B cell (primary cell): ENCODE results near the gene TIMP2. TPM values are rescaled to one million over a fixed set of nuclear protein-coding genes. Genes with fewer than 3 reads are reported as not detected.
A peak's percentile ranks its signal among the peaks of the same experiment; 100 is the strongest.

Experiments used
- ATAC-seq: fragments of 200-7000 bp; cut with Tn5 transposase; one replicate; pipeline ENCODE4 v1.10.0; 2021; ENCODE audit warnings: low read depth, mild to moderate bottlenecking, moderate number of reproducible peaks, moderate library complexity
- CTCF ChIA-PET: fragments of 350-600 bp; sonication (Branson Sonifier 250); formaldehyde crosslinking; loops from one replicate; lab custom pipeline; 2021; ENCODE audit warnings: antibody characterized with exemption, inconsistent platforms; lab: Charles Lee
- POLR2A ChIA-PET: fragments of 350-600 bp; sonication (Branson Sonifier 250); formaldehyde crosslinking; loops from one replicate; lab custom pipeline; 2021; ENCODE audit warnings: antibody characterized with exemption; lab: Charles Lee
- DNase-seq: peaks from one replicate; pipeline ENCODE4 v3.0.0; 2013
- H2AFZ ChIP-seq: 2 replicates; pipeline ENCODE4 v1.6.1; 2012; ENCODE audit warnings: mild to moderate bottlenecking, low read depth, low read length; ENCODE audit not compliant: insufficient read depth, poor library complexity, severe bottlenecking
- H3K27ac ChIP-seq, 2 donors: 1 replicate in 1 of 2; 2 replicates in 1 of 2; pipeline ENCODE4 v1.5.1; 2012 to 2013; ENCODE audit warnings: low read length in 2 of 2, mild to moderate bottlenecking in 2 of 2, moderate library complexity in 1 of 2
- H3K27me3 ChIP-seq, 4 experiments: fragments of 200-600 bp in 1 of 4; sonication (generic) in 1 of 4; replicated peaks in 1 of 4; 1 replicate in 2 of 4; 2 replicates in 2 of 4; pipeline versions ENCODE4 v1.6.1 to v1.7.0; 2013 to 2016; ENCODE audit warnings: low read length in 3 of 4, mild to moderate bottlenecking in 2 of 4, mixed read lengths in 1 of 4, moderate library complexity in 1 of 4; ENCODE audit not compliant: insufficient read depth in 4 of 4, control insufficient read depth in 3 of 4; ENCODE audit errors: control extremely low read depth in 1 of 4
- H3K36me3 ChIP-seq, 2 experiments: replicated peaks in 1 of 2; 1 replicate in 1 of 2; 2 replicates in 1 of 2; pipeline versions ENCODE4 v1.6.1 to v1.7.1; 2013; ENCODE audit warnings: low read length in 1 of 2; ENCODE audit not compliant: insufficient read depth in 2 of 2, control insufficient read depth in 1 of 2; ENCODE audit errors: control extremely low read depth in 1 of 2, extremely low read depth in 1 of 2
- H3K4me1 ChIP-seq, 2 donors: fragments of 200-600 bp in 1 of 2; sonication (generic) in 1 of 2; 1 replicate in 1 of 2; 2 replicates in 1 of 2; pipeline versions ENCODE4 v1.5.1 to v1.6.1; 2013 to 2017; ENCODE audit warnings: low read length in 2 of 2; ENCODE audit not compliant: control insufficient read depth in 2 of 2, insufficient read depth in 2 of 2
- H3K4me2 ChIP-seq: replicated peaks from 2 replicates; pipeline ENCODE3; 2012; ENCODE audit warnings: mild to moderate bottlenecking, low read depth, low read length; ENCODE audit not compliant: poor library complexity, severe bottlenecking
- H3K4me3 ChIP-seq, 5 experiments: fragments of 200-600 bp in 1 of 5; sonication (generic) in 1 of 5; 1 replicate in 3 of 5; 2 replicates in 2 of 5; pipeline versions ENCODE4 v1.5.1 to v1.7.0; 2011 to 2016; ENCODE audit warnings: low read length in 4 of 5, mild to moderate bottlenecking in 4 of 5, low read depth in 2 of 5, control low read depth in 1 of 5, moderate library complexity in 1 of 5; ENCODE audit not compliant: insufficient read depth in 1 of 5; ENCODE audit errors: control extremely low read depth in 1 of 5, extremely low read depth in 1 of 5
- H3K79me2 ChIP-seq: fragments of 200-600 bp; sonication (generic); one replicate; pipeline ENCODE4 v1.6.0; 2016; ENCODE audit warnings: low read length; ENCODE audit not compliant: control insufficient read depth, insufficient read depth
- H3K9ac ChIP-seq: fragments of 200-600 bp; sonication (generic); 2 replicates; pipeline ENCODE4 v1.6.1; 2017; ENCODE audit warnings: mild to moderate bottlenecking, low read length, moderate library complexity
- H3K9me3 ChIP-seq, 3 donors: one replicate each; pipeline versions ENCODE4 v1.6.1 to v1.7.1; 2013; ENCODE audit warnings: low read length in 2 of 3; ENCODE audit not compliant: control insufficient read depth in 2 of 3, insufficient read depth in 1 of 3; ENCODE audit errors: control extremely low read depth in 1 of 3
- H4K20me1 ChIP-seq: 2 replicates; pipeline ENCODE4 v1.6.0; 2012; ENCODE audit warnings: mild to moderate bottlenecking, low read length; ENCODE audit not compliant: insufficient read depth, control insufficient read depth, poor library complexity, severe bottlenecking
- H3K27ac Mint-ChIP-seq: one replicate; pipeline ENCODE4 v1.8.0; 2021; ENCODE audit warnings: mixed read lengths
- H3K27me3 Mint-ChIP-seq: one replicate; pipeline ENCODE4 v1.8.0; 2021; ENCODE audit warnings: mixed read lengths
- H3K4me1 Mint-ChIP-seq: one replicate; pipeline ENCODE4 v1.8.0; 2021; ENCODE audit warnings: mixed read lengths
- H3K4me3 Mint-ChIP-seq: one replicate; pipeline ENCODE4 v1.8.0; 2021; ENCODE audit warnings: mixed read lengths
- H3K9me3 Mint-ChIP-seq: one replicate; pipeline ENCODE4 v1.8.0; 2022; ENCODE audit warnings: mixed read lengths; ENCODE audit not compliant: insufficient read depth
- EZH2 ChIP-seq: IDR thresholded peaks from 2 replicates; pipeline ENCODE4 v1.6.1; 2012; ENCODE audit warnings: borderline replicate concordance, low read depth, mild to moderate bottlenecking, moderate library complexity, low read length; ENCODE audit not compliant: insufficient read depth, poor library complexity, severe bottlenecking
- WGBS: methylation state at CpG from one replicate; pipeline ENCODE4 v1.1.5; 2013; ENCODE audit warnings: missing lambda C conversion rate; ENCODE audit not compliant: insufficient coverage; 5-methylcytosine and 5-hydroxymethylcytosine counted together
- intact Hi-C: fragments of 100-400 bp; cut with micrococcal nuclease; formaldehyde crosslinking; loops from one replicate; pipeline ENCODE4 v1.10.0; 2022
- polyA plus RNA-seq: library from polyadenylated mRNA; depleted of rRNA; stranded (reverse); fragments of >200 nt; gene quantifications from 2 replicates; pipeline ENCODE4 v1.2.3, GENCODE V29; 2012
- total RNA-seq, 2 donors: library from RNA; stranded (reverse); fragments of 120-200 nt in 1 of 2; gene quantifications; 1 replicate in 1 of 2; 2 replicates in 1 of 2; pipeline versions ENCODE4 v1.2.3 to v1.2.4, GENCODE V29; 2013 to 2022
- TF ChIP-seq, protein P1 (sequence below): fragments of 200-600 bp; IDR thresholded peaks from one replicate; pipeline ENCODE4 v1.8.0; 2022; ENCODE audit warnings: antibody characterized with exemption, mild to moderate bottlenecking

The TIMP2 gene
- total and polyA plus RNA-seq, 2 donors (not counting 1 experiment from before 2014, with no cell fraction given), result 4.8 to 10.0 TPM

DNA sequence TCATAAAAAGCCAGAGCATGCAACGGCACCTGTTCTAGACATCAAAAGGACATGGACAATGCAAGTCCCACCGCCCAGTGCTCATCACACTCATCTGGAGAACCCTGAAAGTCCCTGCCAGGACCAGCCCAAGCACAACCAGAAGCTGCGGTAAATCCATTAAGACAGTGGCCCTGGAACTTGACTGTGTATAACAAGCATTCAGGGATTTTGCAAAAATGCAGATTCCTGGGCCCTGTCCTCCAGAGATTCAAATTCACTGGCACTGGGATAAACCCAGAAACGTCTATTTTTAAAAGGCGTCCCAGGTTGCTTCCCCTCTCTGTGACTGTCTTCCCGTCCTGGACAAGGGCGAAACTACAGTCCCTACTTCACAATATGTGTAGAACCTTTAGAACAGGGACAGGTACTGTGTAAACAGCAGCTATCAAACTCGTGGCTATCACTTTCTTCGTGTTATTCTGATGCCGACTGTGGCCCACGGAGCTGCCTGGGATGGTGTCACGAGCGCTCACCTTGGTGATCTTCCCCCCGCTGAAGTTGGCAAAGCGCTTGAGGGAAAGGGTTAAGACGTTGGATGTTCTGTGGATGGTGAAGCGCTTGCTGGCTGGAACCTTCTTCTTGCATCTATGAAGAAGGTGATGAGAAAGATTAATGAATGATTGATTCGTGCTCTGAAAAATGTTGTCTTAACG is 106.9 kb downstream of the TIMP2 start:
- 89% methylated on average over 16 of the region's 19 CpGs for WGBS
- H3K4me3 ChIP-seq, result no peak overlapping the region
- H3K27me3 ChIP-seq, result no peaks in the 10 kb centered on the region
- ChIA-PET CTCF (interaction anchor here (0.7 to 1.3 kb wide), 4 partner anchors 19 to 319 kb away, joined by 3 to 5 read pairs (median 3); no protein-coding TSS in a partner anchor), POLR2A (no interaction called here)
- H3K9ac ChIP-seq, result no peak overlapping the region
- H3K4me1 ChIP-seq, result peaks cover 8 to 11% of the 10 kb centered on the region in 2 donors
- Mint-ChIP-seq H3K4me3 (peak overlapping the region; percentile 8), H3K27me3 (no peaks in the 10 kb centered on the region), H3K9me3 (no peaks in the 10 kb centered on the region), H3K27ac (peak overlapping the region; percentile 33), H3K4me1 (peaks cover 14% of the 10 kb centered on the region)
- TF ChIP-seq, protein P1, sequence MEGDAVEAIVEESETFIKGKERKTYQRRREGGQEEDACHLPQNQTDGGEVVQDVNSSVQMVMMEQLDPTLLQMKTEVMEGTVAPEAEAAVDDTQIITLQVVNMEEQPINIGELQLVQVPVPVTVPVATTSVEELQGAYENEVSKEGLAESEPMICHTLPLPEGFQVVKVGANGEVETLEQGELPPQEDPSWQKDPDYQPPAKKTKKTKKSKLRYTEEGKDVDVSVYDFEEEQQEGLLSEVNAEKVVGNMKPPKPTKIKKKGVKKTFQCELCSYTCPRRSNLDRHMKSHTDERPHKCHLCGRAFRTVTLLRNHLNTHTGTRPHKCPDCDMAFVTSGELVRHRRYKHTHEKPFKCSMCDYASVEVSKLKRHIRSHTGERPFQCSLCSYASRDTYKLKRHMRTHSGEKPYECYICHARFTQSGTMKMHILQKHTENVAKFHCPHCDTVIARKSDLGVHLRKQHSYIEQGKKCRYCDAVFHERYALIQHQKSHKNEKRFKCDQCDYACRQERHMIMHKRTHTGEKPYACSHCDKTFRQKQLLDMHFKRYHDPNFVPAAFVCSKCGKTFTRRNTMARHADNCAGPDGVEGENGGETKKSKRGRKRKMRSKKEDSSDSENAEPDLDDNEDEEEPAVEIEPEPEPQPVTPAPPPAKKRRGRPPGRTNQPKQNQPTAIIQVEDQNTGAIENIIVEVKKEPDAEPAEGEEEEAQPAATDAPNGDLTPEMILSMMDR, result no peak
- no peak for TF ChIP-seq EZH2
- DNase-seq (no peak), ATAC-seq (no peak)
- peaks cover 17% of the 10 kb centered on the region for H3K79me2 ChIP-seq
- intact Hi-C loops, result no loop called here
- peaks cover 9% of the 10 kb centered on the region for H4K20me1 ChIP-seq
- H3K4me2 ChIP-seq, result peak overlapping the region; percentile 13
- H2AFZ ChIP-seq, result no peak overlapping the region
- no peaks in the 10 kb centered on the region for H3K9me3 ChIP-seq
- H3K36me3 ChIP-seq, result peaks cover 5 to 79% of the 10 kb centered on the region in 2 experiments
- peak overlapping the region in 1 of 2 donors; percentile 7 for H3K27ac ChIP-seq

DNA sequence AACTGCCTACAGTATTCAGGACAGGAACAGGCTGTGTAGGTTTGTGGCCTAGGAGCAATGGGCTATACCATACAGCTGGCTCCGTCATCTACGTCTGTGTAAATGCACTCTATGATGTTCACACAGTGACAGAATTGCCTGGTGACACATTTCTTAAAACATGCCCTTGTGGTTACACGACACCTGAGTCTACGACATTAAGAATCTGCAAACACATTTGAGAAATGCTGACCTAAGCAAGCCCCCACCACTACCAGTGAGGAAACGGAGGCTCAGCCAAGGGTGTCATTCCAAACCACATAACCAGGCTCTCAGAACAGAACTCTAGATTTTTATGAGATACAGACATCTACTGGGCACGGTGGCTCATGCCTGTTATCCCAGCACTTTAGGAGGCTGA is 108.1 kb downstream of the TIMP2 start:
- Histone ChIP-seq H3K4me1 (peaks cover 8 to 11% of the 10 kb centered on the region in 2 donors), H3K27me3 (no peaks in the 10 kb centered on the region), H4K20me1 (no peaks in the 10 kb centered on the region), H3K79me2 (peaks cover 16% of the 10 kb centered on the region), H2AFZ (no peak overlapping the region), H3K9me3 (no peaks in the 10 kb centered on the region), H3K4me2 (no peak overlapping the region), H3K27ac (no peak overlapping the region), H3K9ac (no peak overlapping the region), H3K36me3 (peaks cover 5 to 77% of the 10 kb centered on the region in 2 experiments), H3K4me3 (no peak overlapping the region)
- WGBS, result 74% methylated on average over 6 of the region's 6 CpGs
- no peak for DNase-seq
- ChIA-PET POLR2A (interaction anchor here (0.7 kb wide), 1 partner anchor 1613 kb away, joined by 3 read pairs; no protein-coding TSS in a partner anchor), CTCF (no interaction called here)
- H3K27me3 Mint-ChIP-seq, result no peaks in the 10 kb centered on the region
- TF ChIP-seq, protein P1, result no peak
- TF ChIP-seq EZH2, result no peak
- ATAC-seq, result peak; percentile 33
- H3K4me1 Mint-ChIP-seq, result peaks cover 14% of the 10 kb centered on the region
- H3K27ac Mint-ChIP-seq, result no peak overlapping the region
- intact Hi-C loops, result no loop called here
- H3K9me3 Mint-ChIP-seq, result no peaks in the 10 kb centered on the region
- H3K4me3 Mint-ChIP-seq, result no peak overlapping the region
